GM19240 (cell line): Measurements from ENCODE around the gene RPUSD4.

Source experiments
- DNase-seq: peaks from one replicate; pipeline ENCODE4 v3.0.0; 2011; ENCODE audit warnings: low spot score; ENCODE audit not compliant: insufficient read length

Gene RPUSD4

GRCh38 chr11:126185259-126186024 is 26.0 kb downstream of the RPUSD4 start:
- no peak for DNase-seq

- no peak for DNase-seq
Measured at GRCh38 chr11:126182787-126183445, 28.5 kb downstream of the RPUSD4 start.

- DNase-seq = no peak
Measured at GRCh38 chr11:126181939-126182730, 29.3 kb downstream of the RPUSD4 start.

- no peak for DNase-seq
Measured at GRCh38 chr11:126176853-126177470, 34.5 kb downstream of the RPUSD4 start.

GRCh38 chr11:126175393-126175792 is 36.1 kb downstream of the RPUSD4 start:
- no peak for DNase-seq

DNA sequence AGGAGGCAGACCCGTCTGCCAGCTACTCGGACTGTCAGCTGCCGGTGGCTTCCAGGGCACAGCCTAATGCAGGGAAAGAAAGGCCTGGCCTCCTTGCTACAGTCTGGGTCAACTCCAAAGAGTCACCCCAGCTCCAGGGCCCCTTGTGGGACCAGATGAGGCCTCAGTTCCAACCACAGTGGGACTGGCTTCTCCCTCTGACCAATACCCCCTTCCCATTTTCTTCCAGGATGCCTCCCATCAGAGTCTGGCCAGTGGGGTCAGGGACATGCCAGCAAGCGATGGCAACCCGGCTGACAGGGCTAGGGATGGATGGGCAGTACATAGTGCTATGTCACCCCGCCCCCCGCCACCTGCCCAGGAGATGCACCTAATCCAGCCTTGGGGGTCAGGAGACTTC is 36.6 kb downstream of the RPUSD4 start:
- no peak for DNase-seq

GRCh38 chr11:126173257-126173656 is 38.2 kb downstream of the RPUSD4 start:
- no peak for DNase-seq

DNA sequence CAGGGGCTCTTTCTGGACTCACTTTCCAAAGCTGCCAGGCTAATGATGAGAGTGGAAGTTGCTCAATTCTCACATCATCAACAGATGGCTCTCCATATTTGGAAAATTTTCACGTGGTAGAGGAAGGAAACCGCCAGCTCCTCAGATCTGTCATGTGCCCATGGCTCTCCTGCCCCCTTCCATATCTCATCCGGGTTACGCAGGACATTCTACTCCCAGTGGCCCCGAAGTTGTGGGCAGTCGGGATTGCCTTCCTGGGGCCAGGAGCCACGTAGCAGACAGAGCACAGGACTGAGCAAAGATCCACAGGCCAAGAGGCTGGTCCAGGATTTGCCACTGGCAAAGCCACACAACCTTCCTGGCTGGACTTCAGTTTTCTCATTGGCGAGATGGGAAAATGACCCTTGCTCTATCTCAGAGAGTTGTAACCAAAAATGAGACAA is 38.8 kb downstream of the RPUSD4 start:
- no peak for DNase-seq

DNA sequence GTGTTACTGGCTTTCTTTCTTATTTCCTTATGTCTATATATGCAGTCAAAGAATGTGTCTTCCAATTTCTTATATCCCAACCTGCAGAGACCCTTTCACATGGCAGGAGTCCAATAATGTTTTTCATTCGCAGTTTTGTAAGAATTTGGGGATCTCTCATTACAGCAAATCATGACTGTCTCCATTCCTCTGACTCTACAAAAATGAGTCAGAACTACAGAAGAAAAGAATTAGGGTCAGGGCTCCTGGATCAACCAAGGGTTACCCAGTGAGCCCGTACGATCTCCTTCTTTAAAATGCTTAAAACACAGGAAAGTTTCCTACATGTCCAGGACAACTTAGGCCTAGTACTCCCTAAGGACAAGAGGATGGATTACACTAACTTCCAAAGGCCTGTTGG is 42.2 kb downstream of the RPUSD4 start:
- no peak for DNase-seq

DNA sequence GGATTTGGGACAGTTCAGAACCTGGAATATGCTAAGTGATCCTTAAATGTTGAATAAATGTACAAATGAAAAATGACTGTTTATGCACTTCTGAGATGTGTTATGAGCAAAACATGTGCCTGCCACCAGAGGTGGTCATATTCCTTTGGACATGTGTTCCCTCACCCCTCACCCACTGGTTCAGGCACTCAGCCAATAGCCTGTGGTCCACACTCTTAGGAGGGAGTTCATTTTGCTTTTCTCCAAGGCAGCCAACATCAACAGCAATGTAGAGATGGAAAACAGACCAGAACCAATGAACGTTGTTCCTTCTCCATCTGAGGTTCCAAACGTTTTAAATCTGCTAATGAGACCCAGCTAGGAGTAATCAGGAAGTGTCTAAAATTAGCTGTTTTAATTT is 44.0 kb downstream of the RPUSD4 start:
- no peak for DNase-seq

- DNase-seq = no peak
Measured at GRCh38 chr11:126166413-126166812, 45.0 kb downstream of the RPUSD4 start.

GRCh38 chr11:126165757-126166156 is 45.7 kb downstream of the RPUSD4 start:
- DNase-seq = no peak

GRCh38 chr11:126165311-126165720 is 46.1 kb downstream of the RPUSD4 start:
- DNase-seq = no peak

GRCh38 chr11:126164781-126165180 is 46.7 kb downstream of the RPUSD4 start:
- DNase-seq = no peak

DNA sequence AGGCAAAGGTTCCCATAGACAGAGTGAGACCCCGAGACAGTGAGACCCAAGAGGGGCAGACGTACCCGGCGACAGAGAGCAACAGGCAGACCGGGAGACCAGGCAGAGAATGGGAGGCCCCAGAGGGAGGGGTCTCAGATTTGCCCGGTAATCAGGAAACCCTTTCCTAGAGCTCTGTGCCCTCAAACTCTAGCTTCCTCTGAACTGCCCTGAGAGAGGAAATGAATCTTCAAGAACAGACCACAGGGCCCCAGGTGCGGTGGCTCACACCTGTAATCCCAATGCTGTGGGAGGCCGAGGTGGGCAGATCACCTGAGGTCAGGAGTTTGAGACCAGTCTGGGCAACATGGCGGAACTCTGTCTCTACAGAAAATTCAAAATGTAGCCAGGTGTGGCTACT is 47.7 kb downstream of the RPUSD4 start:
- no peak for DNase-seq

DNA sequence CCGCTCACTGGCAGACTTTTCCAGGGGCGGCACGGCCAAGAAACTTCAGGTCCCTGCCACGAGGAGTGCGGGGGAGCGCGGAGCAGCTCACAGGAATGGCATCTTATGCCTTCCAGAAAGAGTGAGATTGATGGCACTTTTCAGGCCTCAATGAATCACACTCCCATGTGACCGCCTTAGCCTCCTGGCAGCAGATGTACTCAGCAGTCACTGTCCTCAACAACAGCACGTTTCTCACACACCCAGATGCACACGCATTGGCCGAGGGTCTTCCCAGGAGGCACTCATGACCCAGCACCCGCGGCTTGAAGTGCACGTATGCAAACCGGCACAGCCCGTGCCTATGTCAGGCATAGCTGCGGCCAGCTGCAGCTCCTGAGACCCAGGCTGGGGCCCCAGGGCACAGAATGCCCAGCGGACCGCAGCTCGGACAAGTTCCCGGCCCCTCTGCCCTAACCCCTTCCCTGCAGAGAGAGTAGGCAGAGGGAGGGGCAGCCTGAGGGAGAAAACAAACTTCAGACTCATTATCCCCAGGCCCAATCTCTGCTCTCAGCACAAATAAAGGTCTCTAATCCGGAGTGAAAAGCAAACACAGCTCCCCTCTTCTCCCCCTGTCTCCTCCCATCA is 48.3 kb downstream of the RPUSD4 start:
- no peak for DNase-seq

DNA sequence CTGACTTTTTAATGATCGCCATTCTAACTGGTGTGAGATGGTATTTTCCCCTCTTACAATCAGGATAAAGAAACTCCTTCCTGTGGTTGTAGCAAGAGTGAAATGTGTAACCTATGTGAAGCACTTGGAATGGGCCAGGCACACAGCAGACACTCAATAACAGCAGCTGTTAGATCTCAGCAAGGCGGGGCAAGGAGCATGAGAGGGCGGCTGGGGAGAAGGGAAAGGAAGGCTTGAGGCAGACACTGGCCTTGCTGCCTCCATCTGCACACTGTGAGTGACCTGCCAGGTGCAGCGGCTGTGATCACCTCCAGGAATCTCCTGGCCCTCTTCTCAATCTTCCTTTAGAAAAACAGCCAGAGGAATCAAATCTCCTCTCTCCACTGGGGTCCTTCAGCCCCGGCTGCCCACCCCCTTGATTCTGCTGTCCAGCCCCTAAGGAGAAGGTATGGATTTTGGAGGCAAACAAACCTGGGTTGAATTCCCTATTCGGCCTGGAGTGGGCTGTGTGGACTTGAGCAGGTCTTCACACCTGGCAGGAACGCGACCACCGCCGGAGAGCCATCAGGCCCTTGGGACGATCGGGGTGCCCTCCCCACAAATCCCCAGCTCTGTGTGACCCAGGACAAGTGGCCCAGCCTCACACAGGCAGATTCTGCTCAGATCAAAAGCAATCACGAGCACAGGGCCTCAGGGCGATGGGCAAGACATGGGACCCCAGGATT is 49.0 kb downstream of the RPUSD4 start:
- DNase-seq = no peak

DNA sequence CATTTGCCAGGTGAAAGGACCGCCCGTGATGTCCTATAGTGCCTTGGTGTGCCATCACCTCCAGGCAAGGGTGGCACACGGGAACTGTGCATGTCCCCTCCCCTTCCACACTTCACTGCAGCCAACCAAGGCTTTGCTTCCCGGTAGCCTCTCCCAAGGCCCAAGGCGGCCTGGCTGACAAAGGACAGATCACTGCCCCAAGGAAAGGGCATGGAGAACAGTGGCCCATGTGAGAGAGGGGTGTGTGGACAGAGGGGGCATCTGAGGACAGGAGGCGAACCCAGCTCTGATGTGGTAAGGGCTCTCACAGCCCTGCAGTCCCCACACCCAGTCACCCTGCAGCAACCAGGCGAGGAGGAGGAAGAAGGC is 50.4 kb downstream of the RPUSD4 start:
- no peak for DNase-seq

- DNase-seq = no peak
Measured at GRCh38 chr11:126160345-126161022, 51.0 kb downstream of the RPUSD4 start.

DNA sequence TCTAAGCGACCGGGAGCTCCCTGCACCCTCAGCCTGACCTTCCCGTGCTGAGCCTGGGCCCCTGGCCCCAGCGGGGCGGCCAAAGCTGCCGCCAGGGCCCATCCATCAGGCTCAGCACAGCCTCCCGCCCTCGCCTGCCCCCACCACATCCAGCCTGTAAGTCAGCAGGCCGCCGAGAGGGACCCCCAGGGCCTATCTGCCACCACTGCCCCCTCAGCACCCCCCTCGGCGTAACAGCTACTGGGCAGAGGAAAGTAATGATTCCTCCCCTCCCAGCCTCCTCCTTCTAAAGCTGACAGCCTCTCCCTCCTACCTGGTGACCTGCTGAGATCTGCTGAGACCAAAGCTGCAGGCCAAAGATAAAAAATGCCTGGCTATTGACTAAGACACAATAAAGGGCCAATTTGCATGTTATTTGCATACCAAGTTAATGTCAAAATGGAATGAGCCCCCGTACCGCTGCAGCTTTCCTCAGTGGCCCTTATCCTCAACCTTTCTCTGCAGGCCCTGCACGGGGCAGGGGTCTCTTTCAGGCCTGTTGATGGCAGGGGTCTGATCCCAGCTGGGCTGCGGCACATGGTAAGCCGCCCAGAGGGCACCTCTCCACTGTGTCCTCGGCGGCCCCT is 51.6 kb downstream of the RPUSD4 start:
- no peak for DNase-seq
